HepG2 (cell line): Measurements from ENCODE around the gene TRAPPC4. TPM values are rescaled to one million over a fixed set of nuclear protein-coding genes. Genes with fewer than 3 reads are reported as not detected.
A peak's percentile ranks its signal among the peaks of the same experiment; 100 is the strongest.

ENCODE experiments used
- BCL6 ChIP-seq: IDR thresholded peaks from 2 replicates; pipeline ENCODE4 v1.6.1; 2016; ENCODE audit warnings: missing genetic modification reagents, missing compliant biosample characterization
- DDIT3 ChIP-seq: sonication (generic); formaldehyde crosslinking; IDR thresholded peaks from 2 replicates; pipeline ENCODE4 v1.4.0; 2020; ENCODE audit warnings: mild to moderate bottlenecking, missing genetic modification reagents
- FOXP4 ChIP-seq: sonication (generic); formaldehyde crosslinking; IDR thresholded peaks from 2 replicates; pipeline ENCODE4 v1.4.0; 2020; ENCODE audit warnings: missing genetic modification reagents
- GFI1 ChIP-seq: sonication (generic); formaldehyde crosslinking; IDR thresholded peaks from 2 replicates; pipeline ENCODE4 v1.5.0; 2020; ENCODE audit warnings: missing genetic modification reagents, mild to moderate bottlenecking, borderline replicate concordance
- GTF3A ChIP-seq: sonication (generic); formaldehyde crosslinking; conservative IDR thresholded peaks from 2 replicates; pipeline ENCODE4 v1.4.0; 2020; ENCODE audit warnings: mild to moderate bottlenecking, missing genetic modification reagents
- HNF1B ChIP-seq: sonication (generic); formaldehyde crosslinking; IDR thresholded peaks from 2 replicates; pipeline ENCODE4 v1.5.1; 2020; ENCODE audit warnings: mild to moderate bottlenecking, moderate library complexity, missing genetic modification reagents
- NFE2L1 ChIP-seq: sonication (generic); formaldehyde crosslinking; IDR thresholded peaks from 2 replicates; pipeline ENCODE4 v1.4.0; 2020; ENCODE audit warnings: missing genetic modification reagents, mild to moderate bottlenecking, borderline replicate concordance
- RFX3 ChIP-seq: IDR thresholded peaks from 2 replicates; pipeline ENCODE4 v1.6.1; 2016; ENCODE audit warnings: missing biosample characterization, missing genetic modification reagents
- TBX3 ChIP-seq: fragments of 450-650 bp; IDR thresholded peaks from 2 replicates; pipeline ENCODE4 v1.6.1; 2017; ENCODE audit warnings: antibody characterized with exemption, mild to moderate bottlenecking, inconsistent platforms, borderline replicate concordance
- TEAD3 ChIP-seq: optimal IDR thresholded peaks from 2 replicates; pipeline ENCODE3; 2016; ENCODE audit warnings: borderline replicate concordance
- ZBTB21 ChIP-seq: sonication (generic); formaldehyde crosslinking; IDR thresholded peaks from 2 replicates; pipeline ENCODE4 v1.4.0; 2020; ENCODE audit warnings: missing genetic modification reagents
- ZFP1 ChIP-seq: IDR thresholded peaks from 2 replicates; pipeline ENCODE4 v1.6.1; 2016
- ZKSCAN5 ChIP-seq: sonication (generic); formaldehyde crosslinking; IDR thresholded peaks from 2 replicates; pipeline ENCODE4 v1.5.1; 2020; ENCODE audit warnings: mild to moderate bottlenecking, missing genetic modification reagents
- ZNF160 ChIP-seq: sonication (generic); formaldehyde crosslinking; IDR thresholded peaks from 2 replicates; pipeline ENCODE4 v1.8.0; 2022; ENCODE audit warnings: mild to moderate bottlenecking, inconsistent platforms, missing genetic modification reagents
- ZNF292 ChIP-seq: sonication (generic); formaldehyde crosslinking; IDR thresholded peaks from 2 replicates; pipeline ENCODE4 v1.8.1; 2022; ENCODE audit warnings: mild to moderate bottlenecking, low read depth, missing genetic modification reagents, borderline replicate concordance
- ZNF512B ChIP-seq: sonication (generic); formaldehyde crosslinking; IDR thresholded peaks from 2 replicates; pipeline ENCODE4 v1.5.1; 2020; ENCODE audit warnings: missing genetic modification reagents, mild to moderate bottlenecking, borderline replicate concordance
- ZNF792 ChIP-seq: IDR thresholded peaks from 2 replicates; pipeline ENCODE4 v1.6.1; 2016
- ZNF883 ChIP-seq: sonication (generic); formaldehyde crosslinking; IDR thresholded peaks from 2 replicates; pipeline ENCODE4 v1.5.1; 2020; ENCODE audit warnings: mild to moderate bottlenecking, missing genetic modification reagents; ENCODE audit errors: not compliant biosample characterization
- ZSCAN5A ChIP-seq: sonication (generic); formaldehyde crosslinking; IDR thresholded peaks from 2 replicates; pipeline ENCODE4 v1.8.0; 2022; ENCODE audit warnings: mild to moderate bottlenecking, missing genetic modification reagents, borderline replicate concordance
- polyA plus RNA-seq, 8 experiments: library from polyadenylated mRNA; depleted of rRNA in 3 of 8; stranded (reverse) in 7 of 8; unstranded in 1 of 8; fragments of >200 nt; fragmentation: Illumina TruSeq in 4 of 8; extraction: Trizol in 4 of 8; gene quantifications; 2 replicates each; pipeline versions ENCODE4 v1.2.1 to v1.2.3, GENCODE V29; 2011 to 2016; ENCODE audit warnings: low read depth in 4 of 8, missing spikeins in 1 of 8, mixed read lengths in 1 of 8; ENCODE audit not compliant: insufficient read depth in 1 of 8
- total RNA-seq, 5 experiments: library from RNA; depleted of rRNA; stranded (reverse); fragments of >200 nt; fragmentation: Illumina TruSeq; extraction: Trizol; gene quantifications; 2 replicates each; pipeline ENCODE4 v1.2.3, GENCODE V29; 2016; ENCODE audit warnings: low read depth in 1 of 5

TRAPPC4 gene
- total and polyA plus RNA-seq, 2 of the 13 experiments (the other 11 are each of a cell fraction or from before 2014, with no cell fraction given): 97.4 to 140 TPM

GRCh38 chr11:119067371-119068222, 49.0 kb downstream of the TRAPPC4 start, which contains the start of gene VPS11 (continued):
- TF ChIP-seq DDIT3 (CRISPR knock-in tag) (no peak), BCL6 (CRISPR knock-in tag) (peak; percentile 49; the same call in 1 of the 2 replicates), ZSCAN5A (CRISPR knock-in tag) (0 out of 2 replicates have a peak, but pooled peaks have one; percentile 53), ZNF512B (CRISPR knock-in tag) (no peak), ZNF292 (no peak), ZNF883 (CRISPR knock-in tag) (no peak), GTF3A (CRISPR knock-in tag) (no peak), ZNF160 (CRISPR knock-in tag) (no peak), RFX3 (no peak), TEAD3 (peak; percentile 37), HNF1B (CRISPR knock-in tag) (peak; percentile 65; the same call in 1 of the 2 replicates), NFE2L1 (CRISPR knock-in tag) (no peak), ZKSCAN5 (CRISPR knock-in tag) (no peak), GFI1 (CRISPR knock-in tag) (no peak), FOXP4 (CRISPR knock-in tag) (0 out of 2 replicates have a peak, but pooled peaks have one; percentile 14), ZFP1 (CRISPR knock-in tag) (peak; percentile 77), ZBTB21 (CRISPR knock-in tag) (no peak), TBX3 (no peak), ZNF792 (no peak)
